PFSK-1 (cell line): ENCODE measurements around the gene TPST1.

Source experiments
- FOXP2 ChIP-seq: optimal IDR thresholded peaks from 2 replicates; pipeline ENCODE3; 2011; ENCODE audit warnings: borderline replicate concordance, control low read depth, inconsistent platforms; ENCODE audit not compliant: insufficient read depth; ENCODE audit errors: extremely low read length, extremely low read depth
- REST ChIP-seq, 2 experiments: IDR thresholded peaks; 2 replicates each; pipeline versions ENCODE4 v1.6.1 to v1.8.0; 2011 to 2012; ENCODE audit warnings: low read depth in 2 of 2, low read length in 2 of 2, control low read depth in 1 of 2, inconsistent platforms in 1 of 2, mild to moderate bottlenecking in 1 of 2, moderate library complexity in 1 of 2; ENCODE audit not compliant: insufficient read depth in 1 of 2
- SIN3A ChIP-seq: IDR thresholded peaks from 2 replicates; pipeline ENCODE4 v1.6.1; 2012; ENCODE audit warnings: mild to moderate bottlenecking, low read length, moderate library complexity, borderline replicate concordance; ENCODE audit not compliant: insufficient read depth

GRCh38 chr7:66187905-66188304 lies 17.2 kb upstream of the TPST1 start:
- no peak for TF ChIP-seq SIN3A
- TF ChIP-seq REST (IDR thresholded peaks at IDR 0.05; ENCODE audit: insufficient read depth in 1 of 2, low read depth in 2 of 2, low read length in 2 of 2), result no peak
- TF ChIP-seq FOXP2, result no peak
